Tibial artery (tissue), 4 donors: ENCODE data around the gene RPTOR.

Source experiments
- DNase-seq, 2 donors: peaks; one replicate each; pipeline ENCODE4 v3.0.0-alpha.2; 2019
- H3K27ac ChIP-seq, 2 donors: fragments of 200-600 bp; sonication (generic) in 1 of 2; 1 replicate in 1 of 2; 2 replicates in 1 of 2; pipeline ENCODE4 v1.5.1; 2018 to 2019; ENCODE audit warnings: mild to moderate bottlenecking in 1 of 2
- H3K27me3 ChIP-seq, 2 donors: fragments of 200-600 bp; sonication (generic) in 1 of 2; one replicate each; pipeline versions ENCODE4 v1.5.1 to v1.6.0; 2016 to 2019
- H3K36me3 ChIP-seq, 3 donors: fragments of 200-600 bp; sonication (generic) in 2 of 3; one replicate each; pipeline ENCODE4 v1.5.1; 2016 to 2019; ENCODE audit warnings: mild to moderate bottlenecking in 2 of 3
- H3K4me1 ChIP-seq, 4 donors: fragments of 200-600 bp; sonication (generic) in 2 of 4; 1 replicate in 3 of 4; 2 replicates in 1 of 4; pipeline ENCODE4 v1.5.1; 2016 to 2019
- H3K4me3 ChIP-seq, 2 donors: fragments of 200-600 bp; sonication (generic) in 1 of 2; 1 replicate in 1 of 2; 2 replicates in 1 of 2; pipeline ENCODE4 v1.5.1; 2018 to 2019; ENCODE audit warnings: mild to moderate bottlenecking in 2 of 2
- H3K9me3 ChIP-seq, 3 donors: fragments of 200-600 bp; sonication (generic) in 1 of 3; one replicate each; pipeline ENCODE4 v1.5.1; 2016 to 2019
- intact Hi-C: fragments of 100-400 bp; cut with DNase I; formaldehyde crosslinking; loops from one replicate; pipeline ENCODE4 v1.15.0; 2023; ENCODE audit warnings: low total_unique reads
- TF ChIP-seq, protein P1 (sequence below), 2 experiments: fragments of 200-600 bp in 1 of 2; fragments of 450-650 bp in 1 of 2; IDR thresholded peaks; one replicate each; pipeline ENCODE4 v1.5.1; 2017 to 2019; ENCODE audit warnings: antibody characterized with exemption in 2 of 2, mild to moderate bottlenecking in 1 of 2, moderate library complexity in 1 of 2

RPTOR gene

GRCh38 chr17:80710714-80711302 lies 166.2 kb downstream of the RPTOR start:
- Histone ChIP-seq H3K4me1 (peaks cover 0 to 5% (median 0%) of the 10 kb centered on the region in 4 donors), H3K4me3 (no peak overlapping the region), H3K27ac (no peak overlapping the region), H3K27me3 (no peaks in the 10 kb centered on the region), H3K36me3 (peaks cover 9 to 16% (median 11%) of the 10 kb centered on the region in 3 donors), H3K9me3 (no peaks in the 10 kb centered on the region)
- intact Hi-C loops = no loop called here
- DNase-seq = no peak
- TF ChIP-seq, protein P1, sequence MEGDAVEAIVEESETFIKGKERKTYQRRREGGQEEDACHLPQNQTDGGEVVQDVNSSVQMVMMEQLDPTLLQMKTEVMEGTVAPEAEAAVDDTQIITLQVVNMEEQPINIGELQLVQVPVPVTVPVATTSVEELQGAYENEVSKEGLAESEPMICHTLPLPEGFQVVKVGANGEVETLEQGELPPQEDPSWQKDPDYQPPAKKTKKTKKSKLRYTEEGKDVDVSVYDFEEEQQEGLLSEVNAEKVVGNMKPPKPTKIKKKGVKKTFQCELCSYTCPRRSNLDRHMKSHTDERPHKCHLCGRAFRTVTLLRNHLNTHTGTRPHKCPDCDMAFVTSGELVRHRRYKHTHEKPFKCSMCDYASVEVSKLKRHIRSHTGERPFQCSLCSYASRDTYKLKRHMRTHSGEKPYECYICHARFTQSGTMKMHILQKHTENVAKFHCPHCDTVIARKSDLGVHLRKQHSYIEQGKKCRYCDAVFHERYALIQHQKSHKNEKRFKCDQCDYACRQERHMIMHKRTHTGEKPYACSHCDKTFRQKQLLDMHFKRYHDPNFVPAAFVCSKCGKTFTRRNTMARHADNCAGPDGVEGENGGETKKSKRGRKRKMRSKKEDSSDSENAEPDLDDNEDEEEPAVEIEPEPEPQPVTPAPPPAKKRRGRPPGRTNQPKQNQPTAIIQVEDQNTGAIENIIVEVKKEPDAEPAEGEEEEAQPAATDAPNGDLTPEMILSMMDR (IDR thresholded peaks at IDR 0.05) = no peak

- intact Hi-C loops = no loop called here
- no peak overlapping the region for H3K27ac ChIP-seq
- H3K9me3 ChIP-seq = no peaks in the 10 kb centered on the region
- TF ChIP-seq, protein P1 (IDR thresholded peaks at IDR 0.05) = no peak
- H3K4me1 ChIP-seq = no peaks in the 10 kb centered on the region
- no peaks in the 10 kb centered on the region for H3K27me3 ChIP-seq
- H3K36me3 ChIP-seq = peaks cover 9 to 16% (median 11%) of the 10 kb centered on the region in 3 donors
- DNase-seq = no peak
- no peak overlapping the region for H3K4me3 ChIP-seq
Observed at GRCh38 chr17:80712089-80712488, 167.5 kb downstream of the RPTOR start.

DNA sequence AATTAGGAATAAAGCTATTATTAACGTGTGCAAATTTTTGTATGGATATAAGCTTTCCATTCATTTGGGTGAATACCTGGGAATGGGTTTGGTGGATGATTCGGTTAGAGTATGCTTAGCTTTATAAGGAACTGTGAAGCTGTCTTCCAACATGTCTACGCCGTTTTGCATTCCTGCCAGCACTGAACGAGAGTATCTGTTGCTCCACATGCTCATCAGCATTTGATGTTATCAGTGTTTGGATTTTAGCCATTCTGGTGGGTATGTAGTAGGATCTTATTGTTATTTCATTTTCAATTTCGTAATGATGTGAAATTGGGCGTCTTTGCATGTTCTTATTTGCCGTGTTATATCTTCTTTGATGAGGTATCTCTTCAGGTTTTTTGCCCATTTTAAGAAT lies 168.0 kb downstream of the RPTOR start:
- intact Hi-C loops = no loop called here
- TF ChIP-seq, protein P1 (IDR thresholded peaks at IDR 0.05) = no peak
- no peak overlapping the region for H3K4me3 ChIP-seq
- H3K9me3 ChIP-seq = no peaks in the 10 kb centered on the region
- no peaks in the 10 kb centered on the region for H3K27me3 ChIP-seq
- no peaks in the 10 kb centered on the region for H3K4me1 ChIP-seq
- H3K36me3 ChIP-seq = peaks cover 9 to 16% (median 11%) of the 10 kb centered on the region in 3 donors
- no peak overlapping the region for H3K27ac ChIP-seq
- no peak for DNase-seq

DNA sequence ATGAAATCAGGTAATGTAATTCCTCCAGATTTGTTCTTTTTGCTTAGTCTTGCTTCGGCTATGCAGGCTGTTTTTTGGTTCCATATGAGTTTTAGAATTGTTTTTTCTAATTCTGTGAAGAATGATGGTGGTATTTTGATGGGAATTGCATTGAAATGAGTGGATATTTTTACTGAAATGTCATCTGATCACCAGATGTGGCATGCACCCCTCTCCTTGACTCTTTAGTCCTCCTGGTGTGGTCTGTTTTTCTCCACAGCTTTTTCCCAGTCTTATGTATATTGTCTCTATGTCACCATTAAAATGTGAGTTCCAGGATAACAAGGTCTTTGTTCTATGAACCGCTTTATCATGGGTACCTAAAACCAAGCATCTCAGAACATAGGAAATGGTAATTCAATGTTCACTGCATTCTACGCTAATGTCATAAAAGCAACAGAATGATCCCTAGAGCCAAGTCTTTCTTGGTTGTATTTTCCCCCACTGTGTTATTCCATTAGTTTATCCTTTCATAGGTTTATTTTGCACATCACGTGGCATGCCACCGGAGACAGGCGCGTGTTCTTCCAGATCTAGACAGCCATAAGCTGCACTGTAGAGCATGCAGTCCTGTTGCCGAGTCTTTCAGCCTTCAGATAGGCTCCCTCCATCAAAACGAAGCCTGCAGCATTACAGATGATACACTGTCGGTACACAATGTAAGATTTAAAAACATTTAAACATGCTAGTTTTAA lies 172.5 kb downstream of the RPTOR start:
- TF ChIP-seq, protein P1 (IDR thresholded peaks at IDR 0.05) = no peak
- DNase-seq = no peak
- Histone ChIP-seq H3K4me3 (no peak overlapping the region), H3K4me1 (no peaks in the 10 kb centered on the region), H3K27ac (no peak overlapping the region), H3K36me3 (no peaks in the 10 kb centered on the region), H3K27me3 (no peaks in the 10 kb centered on the region), H3K9me3 (no peaks in the 10 kb centered on the region)
- intact Hi-C loops = no loop called here

- TF ChIP-seq, protein P1 (IDR thresholded peaks at IDR 0.05) = no peak
- no peak for DNase-seq
- H3K4me1 ChIP-seq = no peaks in the 10 kb centered on the region
- H3K36me3 ChIP-seq = no peaks in the 10 kb centered on the region
- no peak overlapping the region for H3K27ac ChIP-seq
- H3K27me3 ChIP-seq = no peaks in the 10 kb centered on the region
- no peaks in the 10 kb centered on the region for H3K9me3 ChIP-seq
- intact Hi-C loops = no loop called here
- no peak overlapping the region for H3K4me3 ChIP-seq
Observed at GRCh38 chr17:80717720-80718083, 173.1 kb downstream of the RPTOR start.
